ENCODE measurements around the gene ZNF772.

DNA sequence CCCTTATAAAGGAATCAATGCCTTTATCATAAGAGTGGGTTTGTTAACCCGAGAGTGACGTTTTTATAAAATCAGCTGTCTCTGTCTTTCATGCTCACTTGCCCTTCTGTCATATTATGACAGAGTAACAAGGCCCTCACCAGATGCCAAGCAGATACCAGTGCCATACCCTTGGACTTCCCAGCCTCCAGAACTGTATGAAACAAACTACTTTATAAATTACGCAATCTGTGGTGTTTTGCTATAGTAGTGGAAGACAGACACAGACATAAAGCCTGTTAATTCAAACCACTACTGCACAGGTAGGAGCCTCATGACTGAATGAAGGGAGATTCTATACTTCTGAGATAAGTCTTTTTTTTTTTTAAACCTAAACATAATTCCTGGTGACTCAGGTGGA, 25.1 kb downstream of the ZNF772 start:
- TF ChIP-seq, protein P1, sequence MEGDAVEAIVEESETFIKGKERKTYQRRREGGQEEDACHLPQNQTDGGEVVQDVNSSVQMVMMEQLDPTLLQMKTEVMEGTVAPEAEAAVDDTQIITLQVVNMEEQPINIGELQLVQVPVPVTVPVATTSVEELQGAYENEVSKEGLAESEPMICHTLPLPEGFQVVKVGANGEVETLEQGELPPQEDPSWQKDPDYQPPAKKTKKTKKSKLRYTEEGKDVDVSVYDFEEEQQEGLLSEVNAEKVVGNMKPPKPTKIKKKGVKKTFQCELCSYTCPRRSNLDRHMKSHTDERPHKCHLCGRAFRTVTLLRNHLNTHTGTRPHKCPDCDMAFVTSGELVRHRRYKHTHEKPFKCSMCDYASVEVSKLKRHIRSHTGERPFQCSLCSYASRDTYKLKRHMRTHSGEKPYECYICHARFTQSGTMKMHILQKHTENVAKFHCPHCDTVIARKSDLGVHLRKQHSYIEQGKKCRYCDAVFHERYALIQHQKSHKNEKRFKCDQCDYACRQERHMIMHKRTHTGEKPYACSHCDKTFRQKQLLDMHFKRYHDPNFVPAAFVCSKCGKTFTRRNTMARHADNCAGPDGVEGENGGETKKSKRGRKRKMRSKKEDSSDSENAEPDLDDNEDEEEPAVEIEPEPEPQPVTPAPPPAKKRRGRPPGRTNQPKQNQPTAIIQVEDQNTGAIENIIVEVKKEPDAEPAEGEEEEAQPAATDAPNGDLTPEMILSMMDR (IDR thresholded peaks at IDR 0.05; ENCODE audit: low read depth, low read length) = no peak
- TF ChIP-seq EZH2phosphoT487 (IDR thresholded peaks at IDR 0.05; ENCODE audit: low read depth) = no peak

All from OCI-LY3 (cell line).